DMS53 (cell line): ENCODE data around the gene CLC.
"Not testable (repeated sequence)": the region's sequence is repeated elsewhere in the genome, so short reads cannot be mapped to it uniquely, and the experiment has no call there.

Experiments used
- DNase-seq: peaks from one replicate; lab custom pipeline; 2025; lab: John Stamatoyannopoulos, UW

CLC gene

DNA sequence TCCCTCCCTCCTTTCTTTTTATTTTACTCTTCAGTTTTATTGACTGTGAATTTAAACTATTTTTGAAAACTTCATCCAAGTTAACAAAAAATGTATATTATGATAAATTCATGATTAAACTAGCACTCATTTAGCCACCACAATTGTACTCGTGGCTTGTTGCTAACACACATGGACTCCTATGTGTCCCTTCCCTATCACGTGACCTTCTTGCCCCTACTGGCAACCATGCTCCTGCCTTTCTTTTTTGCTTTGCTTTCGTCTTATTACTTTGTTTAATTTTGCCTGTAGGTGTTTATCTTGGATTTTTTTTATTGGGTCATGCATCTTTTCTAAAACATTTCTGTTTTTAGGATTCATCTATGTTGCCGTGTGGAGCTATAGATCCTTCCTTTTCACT is 8.2 kb downstream of the CLC start:
- no peak for DNase-seq

- no peak for DNase-seq
Measured at GRCh38 chr19:39728040-39728439, 9.8 kb downstream of the CLC start.

GRCh38 chr19:39727070-39727800 is 10.6 kb downstream of the CLC start:
- DNase-seq = no peak

GRCh38 chr19:39725995-39726394 is 11.8 kb downstream of the CLC start:
- no peak for DNase-seq

GRCh38 chr19:39720144-39720543 is 17.7 kb downstream of the CLC start:
- DNase-seq = not testable (repeated sequence)

DNA sequence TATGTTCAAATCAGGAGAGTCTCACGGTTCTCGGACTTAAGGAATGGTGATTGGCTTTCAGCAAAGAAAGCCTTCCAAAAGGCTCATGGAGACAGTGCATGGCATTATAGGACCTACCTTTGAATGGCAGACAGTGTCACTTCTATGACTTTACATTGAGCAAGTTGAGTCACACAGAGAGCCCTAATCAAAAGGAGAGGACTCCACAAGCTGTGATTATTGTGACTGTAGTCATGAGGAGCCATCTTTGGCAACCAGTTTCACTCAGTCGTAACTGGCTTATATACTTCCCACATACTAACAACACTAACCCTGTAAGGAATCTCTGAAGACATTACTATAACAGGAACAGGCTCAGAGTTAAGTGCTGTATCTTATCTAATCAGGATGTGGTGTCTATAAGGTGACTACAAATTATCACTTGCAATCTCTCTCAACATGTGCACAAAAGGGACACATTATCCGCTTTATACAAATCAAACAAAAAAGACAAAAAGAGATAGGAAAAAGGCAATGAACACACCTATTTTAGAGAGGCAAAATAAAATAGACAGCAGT is 27.4 kb downstream of the CLC start:
- no peak for DNase-seq

GRCh38 chr19:39709026-39709872 is 28.6 kb downstream of the CLC start:
- DNase-seq = no peak

DNA sequence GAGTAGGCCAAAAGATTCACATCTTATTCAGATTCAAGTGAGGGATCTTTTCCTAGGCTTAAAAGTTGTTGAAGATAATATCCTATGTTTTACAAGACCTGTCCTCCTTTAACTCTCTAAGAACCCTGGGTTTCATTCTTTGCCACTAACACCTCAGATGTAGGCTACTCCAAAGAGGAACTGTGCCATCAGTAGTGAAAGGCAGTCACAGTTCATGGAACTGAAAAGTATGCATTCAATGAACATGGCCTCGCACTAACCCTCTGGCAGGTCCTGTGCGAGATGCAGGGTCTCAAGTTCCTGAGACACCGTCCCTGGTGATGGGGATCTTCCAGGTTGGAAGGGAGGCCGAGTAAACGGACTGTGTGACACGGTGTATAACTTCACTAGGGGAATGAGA is 29.2 kb downstream of the CLC start:
- no peak for DNase-seq

DNA sequence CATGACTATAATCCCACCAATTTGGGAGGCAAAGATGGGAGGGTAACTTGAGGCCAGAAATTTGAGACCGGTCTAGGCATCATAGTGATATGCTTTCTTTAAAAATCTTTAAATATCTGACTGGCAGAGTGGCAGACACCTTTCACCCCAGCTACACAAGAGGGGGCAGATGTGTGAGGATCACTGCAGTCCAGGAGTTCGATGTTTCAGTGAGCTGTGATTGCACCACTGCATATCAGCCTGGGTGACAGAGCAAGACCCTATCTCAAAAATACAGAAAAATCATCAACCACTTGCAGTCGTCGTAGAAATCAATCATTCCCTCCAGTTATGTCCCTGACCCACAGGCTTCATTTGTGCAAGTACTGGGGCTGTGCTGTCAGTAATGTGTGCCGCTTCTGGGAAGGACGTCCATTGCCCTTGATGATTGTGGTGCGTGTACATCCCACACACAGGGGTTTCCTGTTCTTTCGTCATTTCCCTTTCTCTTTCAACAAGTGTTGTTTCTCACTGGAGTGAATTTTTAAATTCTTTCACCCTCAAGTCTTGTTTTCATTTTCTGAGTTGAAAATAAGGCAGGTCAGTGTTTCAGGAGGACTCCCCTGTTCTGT is 32.1 kb downstream of the CLC start:
- DNase-seq = no peak

GRCh38 chr19:39704181-39705044 is 33.4 kb downstream of the CLC start, which contains the start of gene LGALS14:
Gene LGALS14, plus strand, starts transcription at chr19:39704481. Its CDS starts 48 bp downstream, at chr19:39704529.
- DNase-seq = peak; percentile 21

DNA sequence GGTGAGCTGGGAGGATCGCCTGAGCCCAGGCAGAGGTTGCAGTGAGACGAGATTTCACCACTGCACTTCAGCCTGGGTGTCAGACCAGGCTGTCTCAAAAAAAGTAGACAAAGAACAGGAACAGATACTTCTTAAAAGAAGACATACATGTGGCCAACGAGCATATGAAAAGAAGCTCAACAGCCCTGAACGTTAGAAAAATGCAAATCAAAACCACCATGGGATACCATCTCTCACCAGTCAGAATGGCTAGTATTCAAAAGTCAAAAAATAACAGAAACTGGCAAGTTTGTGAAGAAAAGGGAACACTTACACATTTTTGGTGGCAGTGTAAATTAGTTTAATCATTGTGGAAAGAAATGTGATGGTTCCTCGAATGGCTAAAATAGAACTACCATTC is 36.5 kb downstream of the CLC start:
- DNase-seq = no peak

DNA sequence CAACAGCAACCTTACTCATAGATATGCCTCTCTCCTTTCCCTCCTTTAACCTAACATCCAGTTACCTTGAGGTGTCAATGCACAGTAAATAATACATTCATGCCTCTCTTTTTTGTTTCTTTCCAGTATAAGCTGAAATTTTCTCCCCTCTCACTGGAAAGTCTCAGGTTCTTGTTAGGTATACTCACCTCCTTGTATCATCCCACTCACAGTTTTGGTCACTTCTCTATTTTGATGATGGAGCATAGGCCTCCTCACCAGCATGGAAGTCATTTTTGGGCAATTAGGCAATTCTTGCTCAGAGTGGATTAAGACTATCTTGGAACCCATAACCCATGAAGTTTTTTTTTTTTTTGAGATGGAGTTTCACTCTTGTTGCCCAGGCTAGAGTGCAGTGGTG is 39.3 kb downstream of the CLC start:
- DNase-seq = no peak

- DNase-seq = no peak
Measured at GRCh38 chr19:39696387-39696786, 41.4 kb downstream of the CLC start.

DNA sequence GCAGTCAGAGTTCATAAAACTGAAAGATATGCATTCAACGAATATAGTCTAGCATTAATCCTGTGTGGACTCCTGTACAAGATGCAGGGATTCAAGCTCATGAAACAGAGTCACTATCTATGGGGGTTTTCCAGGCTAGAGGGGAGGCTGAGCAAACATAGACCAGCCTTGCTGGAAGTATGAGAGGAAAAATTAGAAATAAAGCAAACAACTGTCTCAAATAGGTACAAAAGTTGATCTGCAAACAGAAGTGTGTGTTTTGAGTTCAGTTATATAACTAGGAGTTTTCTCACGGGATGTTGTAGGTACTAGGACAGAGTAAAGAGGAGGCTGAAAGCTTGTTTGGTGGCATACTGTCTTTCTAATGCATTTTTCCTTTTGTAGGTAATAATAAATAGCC is 42.1 kb downstream of the CLC start:
- DNase-seq = no peak

- no peak for DNase-seq
Measured at GRCh38 chr19:39692822-39693221, 45.0 kb downstream of the CLC start.

GRCh38 chr19:39692166-39692565 is 45.7 kb downstream of the CLC start:
- DNase-seq = peak; percentile 64

DNA sequence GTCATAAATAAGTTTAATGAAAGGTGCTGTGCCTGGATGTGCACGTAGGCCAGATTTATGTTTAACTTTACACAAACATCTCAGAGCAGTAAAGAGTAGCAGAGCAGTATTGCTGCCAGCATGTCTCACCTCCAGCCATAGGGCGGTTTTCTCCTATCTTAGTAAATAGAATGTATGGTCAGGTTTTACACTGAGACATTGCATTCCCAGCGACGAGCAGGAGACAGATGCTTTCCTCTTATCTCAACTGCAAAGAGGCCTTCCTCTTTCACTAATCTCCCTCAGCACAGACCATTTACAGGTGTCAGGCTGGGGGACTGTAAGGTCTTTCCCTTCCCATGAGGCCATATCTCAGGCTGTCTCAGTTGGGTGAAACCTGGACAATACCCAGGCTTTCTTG is 49.2 kb downstream of the CLC start:
- not testable (repeated sequence) for DNase-seq

- DNase-seq = no peak
Measured at GRCh38 chr19:39686739-39687138, 51.1 kb downstream of the CLC start.

DNA sequence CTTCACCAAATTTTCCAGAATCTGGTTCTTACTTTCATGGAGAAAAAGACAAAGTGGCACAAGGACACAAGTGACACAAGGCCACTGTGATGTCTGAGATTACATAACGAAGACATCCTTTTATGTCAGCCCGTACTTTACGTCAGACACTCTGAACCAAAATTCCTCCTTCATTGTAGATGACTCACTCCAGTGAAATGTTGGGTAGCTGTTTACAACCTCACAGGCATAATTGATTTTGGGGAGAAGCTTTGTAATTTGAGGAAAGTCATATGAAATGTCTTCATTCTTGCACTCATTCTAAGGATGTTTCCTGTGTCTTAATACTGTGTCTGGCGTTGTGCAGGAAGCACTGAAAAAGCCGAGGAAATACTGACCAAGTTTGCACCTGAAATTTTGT is 53.6 kb downstream of the CLC start:
- DNase-seq = no peak

DNA sequence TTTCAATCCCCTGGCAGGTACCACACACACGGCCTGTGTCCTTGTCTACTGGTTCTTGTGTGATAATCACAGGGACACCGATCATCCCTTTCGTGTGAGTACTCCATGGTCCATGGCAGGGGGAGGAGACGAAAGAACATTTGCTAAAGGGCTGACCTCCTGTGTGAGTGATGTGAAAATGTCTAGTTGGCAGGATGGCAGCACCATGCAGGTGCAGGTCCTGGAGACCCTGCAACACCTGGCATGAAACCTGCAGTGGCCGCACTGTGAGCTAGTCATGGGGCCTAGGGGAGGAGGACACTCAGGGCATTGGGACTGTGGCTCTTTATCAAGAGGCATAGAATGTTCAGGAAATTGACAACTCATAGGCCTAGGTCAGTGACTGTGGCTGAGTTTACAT is 56.4 kb downstream of the CLC start:
- no peak for DNase-seq
